DMS153 treated with DMSO at 0.1 percent for 48 hours (cell line): ENCODE results near the gene RPL32.

ENCODE experiments used
- DNase-seq: peaks from one replicate; lab custom pipeline; 2025; ENCODE audit not compliant: unreplicated experiment; lab: John Stamatoyannopoulos, UW

Gene RPL32

DNA sequence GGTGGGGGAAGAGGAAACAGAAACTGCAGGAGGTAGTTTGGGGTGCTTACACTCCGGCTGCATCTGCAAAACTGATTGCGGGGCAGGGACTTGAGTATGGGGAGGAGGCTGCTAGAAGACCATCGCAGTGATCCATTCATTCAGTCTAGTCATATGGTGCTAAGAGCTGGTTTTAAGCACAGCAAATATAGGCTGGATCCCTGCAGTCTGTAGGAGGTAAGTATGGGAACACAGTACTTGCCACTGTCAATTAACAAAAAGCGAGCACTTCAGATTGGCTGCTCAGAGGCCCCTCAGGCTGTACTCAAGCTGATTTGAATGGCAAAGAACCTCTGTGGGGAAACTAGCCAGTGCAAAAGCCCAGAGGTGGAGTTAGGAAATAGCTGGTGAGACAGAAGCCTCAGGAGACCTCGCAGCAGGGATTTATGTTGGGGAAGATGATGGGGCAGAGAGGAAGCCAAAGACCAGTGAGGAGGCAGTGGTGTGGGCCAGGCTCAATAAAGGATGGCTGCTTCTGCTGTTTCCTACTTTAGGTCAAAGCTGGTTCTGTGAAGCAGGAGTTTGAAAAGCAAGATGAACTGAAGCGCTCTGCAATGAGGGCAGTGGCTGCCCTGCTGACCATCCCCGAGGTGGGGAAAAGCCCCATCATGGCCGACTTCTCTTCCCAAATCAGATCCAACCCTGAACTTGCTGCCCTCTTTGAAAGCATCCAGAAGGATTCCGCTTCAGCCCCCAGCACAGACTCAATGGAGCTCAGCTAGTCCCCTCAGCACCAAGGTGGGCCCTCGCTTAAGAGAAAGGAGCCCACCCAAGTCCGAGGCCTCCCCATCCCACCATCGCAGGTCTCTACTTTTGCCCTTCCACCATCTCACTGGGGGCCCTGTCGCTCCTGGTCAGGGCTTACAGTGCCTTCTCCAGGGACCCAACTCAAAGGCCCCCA is 7.9 kb downstream of the RPL32 start:
- no peak for DNase-seq

DNA sequence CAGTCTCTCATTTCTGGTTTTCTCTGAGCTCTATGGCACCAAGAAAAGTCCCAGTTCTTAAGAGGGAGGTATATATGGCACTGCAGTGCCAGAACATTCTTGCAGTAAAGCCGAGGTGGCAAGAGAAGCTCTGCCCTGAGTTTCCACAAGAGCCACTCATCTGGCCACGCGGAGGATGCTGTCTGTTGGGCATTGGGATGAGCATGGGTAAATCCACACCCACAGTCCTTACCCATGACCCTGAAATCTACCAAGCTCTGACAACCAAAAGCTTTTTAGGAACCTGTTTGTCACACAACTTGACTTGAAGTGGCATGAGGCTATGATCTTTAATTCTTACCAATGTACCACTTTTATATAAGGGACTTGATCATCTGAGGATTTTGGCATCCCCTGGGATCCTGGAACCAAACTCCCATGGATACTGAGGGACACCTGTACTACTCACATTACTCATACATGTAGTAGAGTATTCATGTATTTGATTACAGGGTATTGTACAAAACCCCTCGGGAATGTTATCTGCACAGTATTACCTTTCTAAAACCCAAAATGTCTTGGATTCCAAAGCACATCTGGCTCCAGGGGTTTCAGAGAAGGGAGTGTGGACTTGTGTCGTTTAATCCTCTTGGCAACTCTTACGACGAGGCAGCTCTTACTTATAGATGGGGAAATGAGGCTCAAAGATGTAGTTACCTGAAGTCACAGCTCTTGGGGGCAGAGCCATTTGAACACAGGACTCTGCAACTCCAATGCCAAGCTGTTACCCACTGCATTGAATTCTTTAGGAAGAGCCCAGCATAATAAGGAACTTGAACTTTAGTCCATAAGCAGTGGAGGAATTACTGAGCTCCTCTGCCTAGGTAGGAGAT is 8.8 kb downstream of the RPL32 start:
- DNase-seq, result no peak

GRCh38 chr3:12831301-12831866 is 10.0 kb downstream of the RPL32 start:
- peak; percentile 54 for DNase-seq

DNA sequence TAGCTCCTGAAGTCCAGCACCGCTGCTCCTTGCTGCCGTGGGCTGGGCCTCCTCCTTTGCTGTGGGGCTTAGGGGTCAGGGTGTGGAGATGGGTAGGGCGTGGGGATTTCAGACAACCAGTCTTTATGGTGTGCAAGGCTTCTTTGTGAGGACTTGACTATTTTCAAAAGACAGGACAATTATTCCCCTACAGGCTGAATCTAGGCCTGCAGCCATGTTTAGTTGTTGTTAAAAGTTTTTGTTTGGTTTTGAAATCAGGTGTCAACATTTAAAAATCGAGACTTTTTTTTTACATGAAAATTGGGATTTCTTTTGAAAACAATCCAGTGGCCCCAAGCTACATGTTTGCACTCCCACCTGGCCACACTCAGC is 10.6 kb downstream of the RPL32 start:
- no peak for DNase-seq

- DNase-seq, result no peak
Measured at GRCh38 chr3:12829886-12830784, 11.2 kb downstream of the RPL32 start.

- DNase-seq, result no peak
Measured at GRCh38 chr3:12829404-12829803, 12.0 kb downstream of the RPL32 start.

- no peak for DNase-seq
Measured at GRCh38 chr3:12828751-12829150, 12.6 kb downstream of the RPL32 start.

GRCh38 chr3:12825156-12825555 is 16.2 kb downstream of the RPL32 start:
- DNase-seq, result no peak

GRCh38 chr3:12824299-12824698 is 17.1 kb downstream of the RPL32 start:
- DNase-seq, result no peak

DNA sequence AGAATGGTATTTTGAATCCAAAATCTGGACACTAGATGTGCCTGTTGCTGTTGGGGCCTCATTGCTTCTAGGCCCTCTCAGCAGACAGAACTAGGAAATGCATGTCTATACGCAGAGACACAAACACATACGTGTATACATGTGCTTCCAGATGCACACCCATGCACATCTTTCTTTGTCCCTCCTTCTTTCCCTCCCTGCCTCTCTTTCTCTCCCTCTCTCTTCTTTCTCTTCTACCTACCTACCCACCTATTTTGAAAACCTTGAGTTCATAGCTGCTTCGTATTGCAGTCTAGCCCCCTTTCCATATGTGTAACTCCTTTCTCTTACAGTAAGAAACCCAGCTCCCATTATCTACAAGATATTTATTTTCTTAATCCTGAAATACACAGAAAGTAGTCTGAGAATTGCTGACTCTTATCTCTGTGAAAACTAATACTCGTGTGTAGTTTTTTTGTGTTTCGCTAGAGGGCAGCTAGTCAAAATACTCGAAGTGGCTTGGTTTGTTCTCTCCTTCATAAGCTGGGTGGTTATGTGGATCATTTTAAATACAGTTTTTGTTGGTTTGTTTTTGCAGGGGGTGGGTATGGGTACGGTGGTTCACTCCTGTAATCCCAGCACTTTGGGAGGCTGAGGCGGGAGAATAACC is 18.5 kb downstream of the RPL32 start:
- no peak for DNase-seq

GRCh38 chr3:12818773-12819172 is 22.6 kb downstream of the RPL32 start:
- no peak for DNase-seq

DNA sequence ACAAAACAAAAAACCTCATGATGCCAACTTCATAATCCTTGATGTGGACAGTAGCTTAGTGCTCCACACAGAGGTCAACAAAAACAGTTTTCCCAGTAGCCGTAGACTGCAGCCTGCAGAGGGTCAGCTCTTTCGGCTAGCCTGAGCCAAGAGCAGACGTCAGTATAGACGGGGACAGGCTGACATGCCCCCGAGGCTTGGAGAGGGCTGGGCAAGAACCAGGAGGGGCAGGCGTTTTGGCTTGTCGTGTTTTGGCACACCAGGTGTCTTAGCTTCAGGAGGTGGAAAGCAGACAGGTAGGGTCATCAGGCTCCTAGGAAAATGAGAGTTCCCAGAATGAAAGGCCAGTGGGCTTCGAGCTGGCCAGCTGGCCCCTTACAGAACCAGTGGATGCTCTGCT is 23.1 kb downstream of the RPL32 start:
- DNase-seq, result no peak

DNA sequence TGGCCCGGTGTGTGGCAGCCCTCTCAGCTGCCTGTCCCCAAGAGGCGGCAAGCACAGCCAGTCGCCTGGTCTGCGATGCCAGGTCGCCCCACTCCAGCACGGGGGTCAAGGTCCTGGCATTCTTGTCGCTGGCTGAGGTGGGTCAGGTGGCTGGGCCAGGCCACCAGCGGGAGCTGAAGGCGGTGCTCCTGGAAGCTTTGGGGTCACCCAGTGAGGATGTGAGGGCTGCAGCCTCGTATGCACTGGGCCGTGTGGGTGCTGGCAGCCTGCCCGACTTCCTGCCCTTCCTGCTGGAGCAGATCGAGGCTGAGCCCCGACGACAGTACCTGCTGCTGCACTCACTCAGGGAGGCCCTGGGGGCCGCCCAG is 24.0 kb downstream of the RPL32 start:
- DNase-seq, result no peak

GRCh38 chr3:12816521-12817342 is 24.6 kb downstream of the RPL32 start:
- DNase-seq, result no peak

GRCh38 chr3:12815719-12816118 is 25.6 kb downstream of the RPL32 start:
- no peak for DNase-seq

GRCh38 chr3:12815078-12815477 is 26.3 kb downstream of the RPL32 start:
- no peak for DNase-seq

- no peak for DNase-seq
Measured at GRCh38 chr3:12813967-12814366, 27.4 kb downstream of the RPL32 start.

GRCh38 chr3:12812812-12813211 is 28.6 kb downstream of the RPL32 start:
- DNase-seq, result no peak

GRCh38 chr3:12810961-12811360 is 30.4 kb downstream of the RPL32 start:
- DNase-seq, result no peak
